Activated CD4-positive, alpha-beta T cell treated with anti-CD3 and anti-CD28 coated beads, Interleukin-2, amount 50 U/mL, for 48 hours (primary cell): ENCODE measurements around the gene NR1H2.
A peak's percentile ranks its signal among the peaks of the same experiment; 100 is the strongest.
"Not testable (repeated sequence)": the region's sequence is repeated elsewhere in the genome, so short reads cannot be mapped to it uniquely, and the experiment has no call there.

Source experiments
- DNase-seq, 2 experiments: peaks; one replicate each; pipeline ENCODE4 v3.0.0-alpha.2; 2020

The NR1H2 gene

GRCh38 chr19:50376166-50377050 is at the start of gene NR1H2:
NR1H2 (plus strand) TSS chr19:50376457; CDS start chr19:50377606, 1,149 bp downstream.
- DNase-seq, result peak; percentile 93 to 95

DNA sequence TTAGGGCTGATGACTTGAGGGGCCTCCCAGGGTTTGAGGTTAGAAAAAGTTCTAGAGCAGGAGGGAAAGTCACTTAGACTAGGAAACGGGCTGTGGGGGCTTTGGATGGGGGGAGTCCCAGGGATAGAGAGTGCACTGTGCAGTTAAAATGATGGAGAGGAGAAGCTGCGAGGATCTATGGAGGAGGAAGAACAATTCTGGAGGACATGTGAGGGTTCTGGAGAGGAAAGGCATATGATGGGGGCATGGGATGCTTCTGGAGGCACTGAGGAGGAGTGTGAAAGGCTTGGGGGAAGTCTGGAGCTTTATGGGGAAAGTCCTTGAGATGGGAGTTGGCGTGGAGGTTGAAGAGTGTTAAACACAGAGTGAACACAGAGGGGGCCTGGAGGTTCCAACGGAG is 49.2 kb upstream of the NR1H2 start:
- no peak for DNase-seq

DNA sequence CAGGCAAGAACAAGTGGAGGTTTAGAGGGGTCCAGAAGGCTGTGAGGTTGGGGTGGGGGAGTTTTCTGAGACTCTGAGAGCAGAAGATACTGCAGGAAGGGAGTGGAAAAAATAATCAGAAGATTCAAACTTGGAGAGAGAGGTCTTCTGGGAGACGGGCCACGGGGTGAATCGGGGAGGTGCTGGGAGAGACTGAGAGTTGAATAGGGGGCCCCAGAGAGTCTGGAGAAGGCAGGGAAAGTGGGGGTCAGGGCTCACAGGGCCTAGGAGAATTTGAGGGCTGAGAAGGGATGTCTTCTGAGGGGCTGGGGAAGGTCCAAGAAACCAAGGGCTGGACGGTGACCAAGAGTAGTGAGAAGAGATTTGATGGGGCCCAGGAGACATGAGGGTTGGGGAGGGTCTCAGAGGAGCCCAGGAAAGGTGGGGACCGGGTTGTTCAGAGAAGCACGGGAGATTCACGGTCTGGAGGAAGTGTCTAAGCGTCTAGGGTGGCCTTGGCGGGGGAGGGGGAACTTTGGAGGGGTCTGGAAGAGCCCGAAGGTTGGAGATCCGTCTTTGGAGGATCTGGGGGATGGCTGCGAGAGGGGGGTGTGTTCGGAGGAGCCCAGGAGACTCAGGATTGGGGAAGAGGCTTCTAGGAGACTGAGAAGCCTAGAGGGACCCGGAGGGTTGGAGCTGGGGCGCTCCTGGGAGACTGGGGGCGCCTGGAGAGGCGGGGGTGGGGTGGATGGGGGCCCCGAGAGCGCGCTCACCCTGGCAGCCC is 48.6 kb upstream of the NR1H2 start:
- DNase-seq, result no peak

DNA sequence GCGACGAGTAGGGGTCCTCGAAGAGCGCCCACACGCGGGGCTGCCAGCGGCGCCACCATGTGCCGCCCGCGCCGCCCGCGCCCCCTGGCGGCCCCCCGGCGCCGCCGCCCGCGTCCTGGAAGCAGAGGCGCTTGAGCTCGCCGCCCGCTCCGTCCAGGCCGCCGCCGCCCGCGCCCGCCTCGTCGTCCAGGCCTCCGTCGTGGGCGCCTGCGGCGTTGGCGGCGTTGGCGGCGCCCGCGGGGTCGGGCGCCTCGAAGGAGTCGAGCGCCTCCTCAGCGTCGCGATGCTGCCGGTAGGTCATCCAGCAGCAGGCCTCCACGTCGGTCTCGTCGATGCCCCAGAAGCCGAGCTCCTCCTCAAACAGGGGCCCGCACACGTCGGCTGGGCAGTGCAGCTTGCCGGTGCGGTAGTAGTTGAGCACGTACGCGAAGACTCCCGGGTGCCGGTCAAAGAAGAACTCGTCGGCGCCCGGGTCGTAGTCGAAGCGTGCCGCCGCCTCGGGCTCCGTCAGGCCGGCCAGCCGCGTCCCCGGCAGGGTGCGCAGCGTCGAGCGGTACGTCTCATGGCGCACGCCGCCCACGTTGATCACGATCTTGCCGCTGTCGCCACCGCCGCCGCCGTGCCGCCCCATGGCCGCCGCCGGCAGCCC is 47.9 kb upstream of the NR1H2 start:
- peak; percentile 49 to 59 for DNase-seq

GRCh38 chr19:50328873-50329145 is 47.4 kb upstream of the NR1H2 start:
- no peak for DNase-seq

GRCh38 chr19:50329146-50329925 is 46.9 kb upstream of the NR1H2 start, which contains the start of gene KCNC3:
KCNC3 (minus strand) TSS chr19:50329377; CDS start chr19:50329082, 295 bp downstream.
- peak; percentile 99 for DNase-seq

DNA sequence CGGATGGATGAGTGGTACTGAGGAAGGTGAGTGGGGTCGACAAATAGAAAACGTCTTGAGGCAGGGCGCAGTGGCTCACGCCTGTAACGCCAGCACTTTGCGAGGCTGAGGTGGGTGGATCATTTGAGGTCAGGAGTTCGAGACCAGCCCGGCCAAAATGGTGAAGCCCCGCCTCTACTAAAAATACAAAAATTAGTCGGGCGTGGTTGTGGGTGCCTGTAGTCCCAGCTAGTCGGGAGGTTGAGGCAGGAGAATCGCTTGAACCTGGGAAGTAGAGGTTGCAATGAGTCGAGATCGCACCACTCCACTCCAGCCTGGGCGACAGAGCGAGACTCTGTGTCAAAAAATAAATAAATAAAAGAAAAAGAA is 46.3 kb upstream of the NR1H2 start:
- DNase-seq, result not testable (repeated sequence)

DNA sequence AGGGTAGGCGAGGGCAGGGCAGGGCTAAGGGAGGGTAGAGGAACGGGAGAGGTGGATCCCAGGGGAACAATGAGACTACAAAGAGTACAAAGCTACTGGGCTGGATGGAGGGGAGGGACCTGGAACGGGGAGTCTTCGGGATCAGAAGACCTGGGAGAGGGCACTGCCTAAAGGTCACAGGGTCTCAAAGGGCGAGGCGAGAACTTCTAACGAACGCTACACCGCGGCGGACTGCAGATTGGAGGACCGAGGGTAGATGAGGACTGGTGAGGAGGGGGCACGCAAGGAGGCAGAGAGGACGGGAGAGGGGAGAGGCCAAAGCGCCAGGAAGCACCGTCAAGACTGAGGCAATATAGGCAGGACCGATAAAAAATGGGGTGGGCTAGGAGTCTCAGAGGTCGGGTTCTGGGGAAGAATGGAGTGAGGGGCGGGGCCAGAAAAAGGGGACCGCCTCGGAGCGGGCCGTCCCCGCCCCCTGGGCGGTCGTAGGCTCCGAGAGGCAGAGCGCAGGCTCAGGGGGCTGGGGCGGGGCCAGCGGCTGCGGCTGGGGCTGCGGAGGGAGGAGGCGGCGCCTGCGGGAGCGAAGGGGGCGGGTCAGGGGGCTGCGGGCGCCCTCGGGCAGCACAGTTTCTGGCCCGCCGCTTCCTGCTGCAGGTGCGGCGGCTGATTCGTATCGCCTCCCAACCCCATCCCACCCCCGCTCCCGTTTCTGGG is 45.7 kb upstream of the NR1H2 start:
- DNase-seq, result peak; percentile 85 to 87

DNA sequence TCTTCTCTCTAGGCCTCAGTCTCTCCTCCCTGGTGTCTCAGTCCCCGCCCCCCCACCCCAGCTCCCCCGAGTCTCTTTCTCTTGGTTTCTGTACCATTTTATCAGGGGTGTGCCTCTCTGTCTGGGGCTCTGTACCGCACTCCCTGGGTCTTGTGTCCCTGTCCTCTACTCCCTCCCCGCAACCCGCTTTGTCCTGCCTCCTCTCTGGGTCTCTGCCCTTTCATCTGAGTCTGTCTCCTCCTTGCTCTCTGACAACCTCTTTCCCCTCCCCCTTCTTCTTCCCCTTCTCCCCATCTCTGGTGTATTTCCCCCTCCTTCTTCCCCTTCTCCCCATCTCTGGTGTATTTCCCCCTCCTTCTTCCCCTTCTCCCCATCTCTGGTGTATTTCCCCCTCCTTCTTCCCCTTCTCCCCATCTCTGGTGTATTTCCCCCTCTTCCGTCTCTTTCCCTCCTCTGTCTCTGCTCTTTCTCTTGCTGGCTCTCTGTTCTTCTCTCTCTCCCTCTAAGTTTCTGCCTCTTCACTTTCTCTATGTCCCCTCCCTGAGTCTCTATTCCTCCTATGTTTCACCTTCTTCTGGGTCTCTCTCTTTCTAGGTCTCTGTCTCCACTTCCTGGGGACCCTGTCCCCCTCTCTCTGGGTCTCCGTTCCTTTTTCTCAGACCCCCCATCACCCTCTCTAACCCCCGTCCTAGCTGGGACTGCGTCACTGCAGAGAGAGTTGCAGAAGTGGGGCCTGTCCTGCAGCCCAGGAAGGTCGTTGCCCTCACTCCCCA is 44.9 kb upstream of the NR1H2 start:
- no peak for DNase-seq

DNA sequence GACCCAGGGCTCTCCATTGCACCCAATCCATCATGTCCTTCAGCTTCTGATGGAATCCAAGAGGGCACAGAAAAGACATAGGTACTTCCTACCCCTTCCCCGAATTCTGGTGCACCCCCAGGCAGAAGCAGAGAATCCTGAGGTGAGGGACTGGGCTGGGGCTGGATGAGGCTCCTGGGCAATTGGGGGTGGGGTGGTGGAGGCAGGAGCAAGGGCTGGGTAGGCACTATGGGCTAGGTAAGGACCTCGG is 44.3 kb upstream of the NR1H2 start:
- DNase-seq, result no peak

DNA sequence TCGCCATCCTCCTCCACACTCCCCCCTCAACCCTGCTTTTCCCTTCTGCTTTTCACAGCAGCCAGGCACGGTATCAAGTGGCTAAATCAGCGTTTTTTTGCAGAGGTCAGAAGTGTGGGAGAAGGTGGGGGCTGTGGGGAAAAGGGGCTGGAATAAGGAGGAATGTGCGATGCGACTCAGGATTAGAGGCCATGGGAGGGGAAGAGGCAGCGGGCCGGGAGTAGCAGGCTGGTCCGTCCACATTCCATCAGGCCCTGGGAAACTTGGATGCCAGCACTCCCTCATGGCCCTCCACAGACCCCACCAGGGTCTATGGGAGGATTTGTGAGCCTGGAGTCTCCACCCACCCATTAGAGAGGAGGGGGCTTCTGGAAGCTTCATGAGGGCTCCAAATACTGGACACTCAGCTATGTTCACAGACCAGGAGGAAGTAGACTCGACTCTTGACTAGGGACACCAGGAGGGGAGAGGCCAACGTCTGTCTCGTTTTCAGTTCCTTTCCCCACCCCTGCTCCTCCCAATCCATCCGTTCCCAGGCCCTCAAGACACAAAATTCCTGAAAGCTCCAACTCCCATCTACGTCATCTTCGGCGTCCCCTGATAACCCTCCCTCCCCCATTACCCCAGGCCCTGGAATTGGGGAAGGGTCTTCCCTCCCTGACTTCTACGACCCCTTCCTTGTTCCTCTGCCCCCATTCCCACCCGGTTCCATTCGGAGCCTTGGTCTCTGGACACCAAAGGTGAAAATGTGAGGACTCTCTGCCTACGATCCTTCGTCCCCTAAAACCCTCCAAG is 43.8 kb upstream of the NR1H2 start:
- no peak for DNase-seq

DNA sequence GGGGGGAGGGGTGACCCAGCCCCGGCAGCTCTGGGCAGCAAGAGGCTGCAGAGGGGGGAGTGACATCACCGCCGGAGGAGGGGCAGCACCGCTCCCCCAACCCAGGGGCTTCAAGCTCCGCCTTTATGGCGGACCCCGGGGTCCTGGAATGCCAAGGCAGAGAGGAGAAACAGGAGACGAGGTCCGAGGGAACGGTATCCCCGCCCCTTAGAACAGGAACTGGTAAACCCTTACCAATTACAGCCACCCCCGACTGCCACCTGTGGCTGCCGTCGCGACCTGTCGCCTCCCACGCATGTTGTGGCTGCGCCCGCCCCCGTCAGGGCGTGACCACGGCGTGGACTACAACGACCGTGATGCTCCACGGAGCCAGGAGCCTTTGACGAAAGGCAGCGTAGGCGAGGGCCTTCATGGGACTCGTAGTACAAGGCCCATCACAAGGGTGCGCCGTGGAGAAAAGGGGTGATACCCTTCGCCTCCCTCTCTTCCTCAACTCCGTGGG is 43.0 kb upstream of the NR1H2 start:
- DNase-seq, result peak; percentile 93 to 95

DNA sequence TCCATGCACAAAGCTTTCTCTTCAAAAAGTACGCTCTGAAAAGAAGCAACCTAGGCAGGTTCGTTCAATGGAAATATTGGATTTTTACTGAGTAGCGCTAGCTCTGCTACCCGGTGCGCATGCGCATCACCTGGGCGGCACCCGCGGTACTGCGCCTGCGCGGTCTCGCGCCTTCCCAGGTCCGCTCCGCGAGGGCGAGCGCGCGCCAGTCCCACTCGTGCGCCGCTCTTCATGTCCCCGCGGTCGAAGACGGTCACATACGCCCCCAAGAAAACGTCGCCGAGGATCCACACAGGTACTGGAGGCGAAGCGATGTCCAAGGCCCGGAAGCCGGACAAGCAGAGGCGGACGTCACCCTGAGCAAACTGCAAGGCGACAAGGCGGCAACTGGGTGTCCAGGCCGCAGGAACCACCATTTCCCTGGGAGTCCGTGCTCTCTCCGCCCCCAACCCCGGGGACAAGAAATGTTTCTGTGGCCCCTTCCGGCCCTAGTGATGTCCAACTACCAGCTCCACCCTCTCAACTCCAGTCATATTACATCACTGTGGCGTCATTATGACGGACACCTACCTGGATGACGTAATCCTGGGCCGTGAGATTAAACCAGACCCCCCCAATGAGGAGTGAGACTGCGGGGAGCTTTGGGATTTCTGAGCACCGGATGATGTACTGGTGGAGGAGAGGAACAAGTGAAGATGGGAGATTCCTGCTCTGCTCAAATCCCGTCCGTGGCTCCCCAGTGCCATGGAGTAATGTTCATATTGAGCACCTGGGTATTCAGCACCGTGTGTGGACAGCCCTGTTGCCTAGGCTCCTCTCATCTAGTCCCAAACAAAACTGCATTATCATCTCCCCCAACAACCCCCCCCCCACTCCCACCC is 42.3 kb upstream of the NR1H2 start:
- peak; percentile 80 to 83 for DNase-seq

DNA sequence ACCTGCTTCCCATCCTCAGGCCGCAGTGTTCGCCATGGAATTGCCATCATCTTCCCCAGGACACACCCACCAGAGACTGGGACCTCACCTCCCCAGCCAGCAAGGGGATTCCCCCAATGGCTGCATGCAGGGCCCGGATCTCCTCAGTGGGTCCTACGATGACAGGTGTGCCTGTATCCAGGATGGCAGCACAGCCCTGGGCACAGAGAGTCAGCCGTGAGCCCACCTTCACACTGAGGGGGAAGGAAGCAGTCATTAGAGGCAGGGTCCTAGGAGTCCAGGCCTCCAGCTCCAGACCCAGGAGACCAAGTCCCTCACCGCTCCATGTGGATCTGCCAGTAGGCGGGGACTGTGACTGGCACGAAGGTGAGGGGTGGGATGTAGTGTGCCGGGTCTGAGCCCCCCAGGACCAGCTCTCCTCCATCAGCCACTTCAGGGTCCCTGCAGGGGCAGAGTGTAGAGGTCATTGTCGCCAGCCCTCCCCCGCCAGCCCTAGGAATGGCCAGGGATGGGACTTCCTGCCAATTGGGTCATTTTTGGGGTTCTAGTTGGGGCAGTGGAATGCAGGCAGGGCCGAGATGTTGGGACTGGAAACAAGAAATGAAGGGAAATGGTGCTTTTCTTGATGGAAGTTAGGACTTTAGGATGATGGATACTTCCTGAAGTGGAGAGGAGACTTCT is 41.4 kb upstream of the NR1H2 start:
- DNase-seq, result no peak

DNA sequence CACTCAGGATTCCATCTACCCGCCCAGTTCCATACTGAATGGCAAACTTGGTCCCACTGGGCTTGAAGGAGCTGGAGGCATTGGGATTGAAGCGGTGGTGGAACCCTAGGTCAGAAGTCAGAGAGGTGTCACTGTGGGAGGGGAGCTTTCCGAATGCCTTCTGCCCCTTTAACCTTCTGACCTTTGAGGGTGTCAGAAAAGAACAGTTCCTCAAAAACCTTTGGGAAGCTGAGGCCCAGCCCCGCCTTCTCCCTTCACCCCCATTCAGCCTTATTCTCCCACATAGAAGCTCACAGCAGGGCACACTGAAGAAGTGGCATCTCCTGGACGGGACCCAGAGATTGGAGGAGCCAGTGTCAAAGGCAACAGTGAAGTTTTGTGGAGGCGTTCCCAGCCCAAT is 39.2 kb upstream of the NR1H2 start:
- not testable (repeated sequence) for DNase-seq

DNA sequence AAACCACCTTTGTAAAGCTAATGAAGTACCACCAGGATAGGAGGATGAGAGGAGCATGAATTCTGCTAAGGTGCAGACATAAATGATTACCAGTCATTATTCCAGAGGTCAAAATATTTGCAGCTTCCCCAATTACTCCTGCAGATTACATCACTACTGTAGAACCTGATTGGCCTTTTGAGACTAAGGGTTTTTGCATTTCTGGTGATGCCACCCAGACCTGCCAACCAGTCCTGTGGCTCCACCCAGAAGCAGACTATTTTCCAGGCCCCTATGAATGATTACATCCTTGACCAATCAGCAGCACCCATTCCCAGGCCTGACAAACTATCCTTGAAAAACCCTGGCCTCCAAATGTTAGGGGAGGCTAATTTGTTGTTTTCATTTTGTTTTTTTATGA is 35.9 kb upstream of the NR1H2 start:
- no peak for DNase-seq

GRCh38 chr19:50341091-50341564 is 35.1 kb upstream of the NR1H2 start:
- DNase-seq, result no peak

DNA sequence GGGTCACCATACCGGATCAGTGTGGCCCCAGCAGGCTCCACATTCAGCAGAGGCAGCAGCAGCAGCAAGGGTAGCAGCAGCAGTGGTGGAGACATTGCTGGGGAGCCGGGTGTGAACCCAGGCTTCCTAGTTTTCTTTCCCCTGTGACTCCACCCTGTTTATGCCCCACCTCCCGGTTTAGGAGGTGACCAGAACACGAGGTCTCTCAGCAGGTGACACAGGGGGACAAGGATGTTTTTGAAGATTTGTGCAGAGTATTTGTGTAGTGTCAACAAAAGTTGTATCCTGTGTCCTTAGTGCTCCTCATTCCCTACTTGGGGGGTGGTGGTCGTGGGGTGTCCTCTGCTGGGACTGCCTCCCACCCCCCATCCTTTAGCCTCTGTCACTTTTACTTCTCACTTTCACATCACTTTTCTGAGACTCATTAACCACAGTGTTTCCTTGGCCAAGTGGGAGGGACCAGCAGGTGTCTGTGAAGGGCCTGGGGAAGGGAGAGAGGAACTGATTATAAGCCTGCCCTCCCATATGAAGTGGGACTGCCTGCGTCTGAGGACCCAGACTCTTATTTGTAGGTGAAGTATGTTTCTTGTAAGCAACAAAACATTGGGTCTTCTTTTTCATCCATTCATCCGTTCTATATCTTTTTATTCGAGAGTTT is 31.5 kb upstream of the NR1H2 start:
- DNase-seq, result no peak
